Measurements from ENCODE around the gene SLC38A11. TPM values are rescaled to one million over a fixed set of nuclear protein-coding genes. Genes with fewer than 3 reads are reported as not detected.

SLC38A11 gene
- polyA plus RNA-seq, 1 experiment = 0.52 TPM

DNA sequence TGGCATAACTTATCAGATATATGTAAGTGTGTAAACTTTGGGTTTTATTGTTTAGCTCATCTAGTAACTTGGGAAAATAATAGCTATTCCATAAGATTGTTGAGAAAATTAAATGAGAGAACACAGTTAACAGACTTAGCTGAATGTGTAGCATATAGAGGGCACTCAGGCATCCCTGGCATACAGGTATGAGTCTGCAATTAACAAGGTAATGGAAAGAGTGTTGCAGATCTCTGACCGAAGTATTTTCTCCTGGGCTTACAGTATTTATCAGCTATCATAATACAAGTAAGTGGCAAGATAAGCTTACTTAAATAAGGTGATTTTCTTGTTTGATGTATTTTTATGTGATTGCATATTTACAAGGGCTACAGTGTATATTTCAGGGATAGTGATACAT lies 105.8 kb downstream of the SLC38A11 start:
- TF ChIP-seq, protein P1, sequence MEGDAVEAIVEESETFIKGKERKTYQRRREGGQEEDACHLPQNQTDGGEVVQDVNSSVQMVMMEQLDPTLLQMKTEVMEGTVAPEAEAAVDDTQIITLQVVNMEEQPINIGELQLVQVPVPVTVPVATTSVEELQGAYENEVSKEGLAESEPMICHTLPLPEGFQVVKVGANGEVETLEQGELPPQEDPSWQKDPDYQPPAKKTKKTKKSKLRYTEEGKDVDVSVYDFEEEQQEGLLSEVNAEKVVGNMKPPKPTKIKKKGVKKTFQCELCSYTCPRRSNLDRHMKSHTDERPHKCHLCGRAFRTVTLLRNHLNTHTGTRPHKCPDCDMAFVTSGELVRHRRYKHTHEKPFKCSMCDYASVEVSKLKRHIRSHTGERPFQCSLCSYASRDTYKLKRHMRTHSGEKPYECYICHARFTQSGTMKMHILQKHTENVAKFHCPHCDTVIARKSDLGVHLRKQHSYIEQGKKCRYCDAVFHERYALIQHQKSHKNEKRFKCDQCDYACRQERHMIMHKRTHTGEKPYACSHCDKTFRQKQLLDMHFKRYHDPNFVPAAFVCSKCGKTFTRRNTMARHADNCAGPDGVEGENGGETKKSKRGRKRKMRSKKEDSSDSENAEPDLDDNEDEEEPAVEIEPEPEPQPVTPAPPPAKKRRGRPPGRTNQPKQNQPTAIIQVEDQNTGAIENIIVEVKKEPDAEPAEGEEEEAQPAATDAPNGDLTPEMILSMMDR (IDR thresholded peaks at IDR 0.05; ENCODE audit: low read depth, low read length) = no peak
- CTCF ChIA-PET = interaction anchor here (0.6 kb wide), 1 partner anchor 47 kb away, joined by 3 read pairs; no protein-coding TSS in a partner anchor
- DNase-seq (ENCODE audit: low read depth, low spot score) = no peak
- H3K27ac ChIP-seq (ENCODE audit: low read depth, low read length) = no peak overlapping the region
- H3K9me3 ChIP-seq (ENCODE audit: control insufficient read depth, insufficient read depth, low read length) = no peaks in the 10 kb centered on the region
- no peak overlapping the region for H3K4me3 ChIP-seq (ENCODE audit: low read depth, low read length)
- peaks cover 4% of the 10 kb centered on the region for H3K27me3 ChIP-seq (ENCODE audit: control insufficient read depth, insufficient read depth, low read length)
- POLR2A ChIA-PET = no interaction called here

DNA sequence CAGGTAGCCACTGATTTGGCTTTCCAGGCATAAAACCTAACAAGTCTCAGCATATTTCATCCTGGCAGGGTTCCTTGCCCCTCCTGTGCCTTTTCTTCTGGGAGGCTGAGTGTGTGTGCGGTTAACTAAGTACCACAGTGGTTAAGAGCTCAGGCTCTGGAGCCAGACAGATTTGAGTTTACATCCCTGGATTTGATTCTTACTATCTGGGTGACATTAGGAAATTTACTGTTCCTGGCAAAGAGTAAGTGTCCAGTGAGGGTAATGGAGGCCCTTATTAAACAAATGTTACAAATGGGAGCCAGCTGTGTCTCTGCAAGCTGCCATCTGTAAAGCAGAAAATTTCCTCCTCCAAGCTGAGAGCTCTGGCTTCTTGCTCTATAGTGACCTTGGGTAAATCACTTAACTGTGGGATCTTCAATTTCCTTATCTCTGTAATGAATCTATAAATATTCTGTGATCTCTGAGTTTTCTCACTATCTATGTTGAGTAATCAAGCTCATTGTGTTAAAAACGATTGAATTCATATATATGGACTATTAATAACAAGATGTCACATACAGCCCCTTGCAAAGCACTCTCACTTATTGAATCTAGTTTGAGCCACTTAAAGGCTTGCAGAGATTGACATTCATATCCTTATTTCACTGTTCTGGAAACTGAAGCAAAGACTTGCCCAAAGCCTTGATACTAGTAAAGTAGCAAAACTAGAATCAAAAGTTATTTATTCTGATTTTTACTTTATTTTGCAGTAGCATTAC lies 107.2 kb downstream of the SLC38A11 start:
- TF ChIP-seq, protein P1 (IDR thresholded peaks at IDR 0.05; ENCODE audit: low read depth, low read length) = no peak
- H3K9me3 ChIP-seq (ENCODE audit: control insufficient read depth, insufficient read depth, low read length) = no peaks in the 10 kb centered on the region
- no peak overlapping the region for H3K4me3 ChIP-seq (ENCODE audit: low read depth, low read length)
- H3K27me3 ChIP-seq (ENCODE audit: control insufficient read depth, insufficient read depth, low read length) = peaks cover 4% of the 10 kb centered on the region
- ChIA-PET CTCF (interaction anchor here (0.8 to 0.9 kb wide), 2 partner anchors 13 to 288 kb away, joined by 3 read pairs; no protein-coding TSS in a partner anchor), POLR2A (no interaction called here)
- no peak for DNase-seq (ENCODE audit: low read depth, low spot score)
- no peak overlapping the region for H3K27ac ChIP-seq (ENCODE audit: low read depth, low read length)

DNA sequence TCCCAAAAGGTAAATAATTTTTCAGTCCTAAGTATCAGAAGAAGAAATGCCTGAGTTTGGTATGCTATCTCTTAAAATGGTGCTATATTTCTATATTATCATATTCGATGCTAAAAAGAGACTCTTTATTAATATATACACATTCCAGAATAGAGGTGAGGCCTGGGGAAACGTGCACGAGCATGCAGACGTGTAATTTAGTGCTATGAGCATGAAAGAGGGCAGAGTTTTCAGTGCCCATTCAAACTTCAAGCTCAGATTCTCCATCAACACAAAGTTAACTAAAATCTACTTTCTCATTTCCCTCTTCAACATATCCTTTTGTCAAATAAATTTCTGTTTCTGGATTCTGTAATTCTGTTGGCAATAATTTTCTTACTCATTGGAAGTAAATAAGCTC lies 108.0 kb downstream of the SLC38A11 start:
- POLR2A ChIA-PET = no interaction called here
- TF ChIP-seq, protein P1 (IDR thresholded peaks at IDR 0.05; ENCODE audit: low read depth, low read length) = no peak
- Histone ChIP-seq H3K9me3 (ENCODE audit: control insufficient read depth, insufficient read depth, low read length) (no peaks in the 10 kb centered on the region), H3K27me3 (ENCODE audit: control insufficient read depth, insufficient read depth, low read length) (peaks cover 4% of the 10 kb centered on the region), H3K4me3 (ENCODE audit: low read depth, low read length) (no peak overlapping the region), H3K27ac (ENCODE audit: low read depth, low read length) (no peak overlapping the region)
- CTCF ChIA-PET = interaction anchor here (0.8 to 0.9 kb wide), 2 partner anchors 14 to 287 kb away, joined by 3 read pairs; no protein-coding TSS in a partner anchor
- no peak for DNase-seq (ENCODE audit: low read depth, low spot score)

DNA sequence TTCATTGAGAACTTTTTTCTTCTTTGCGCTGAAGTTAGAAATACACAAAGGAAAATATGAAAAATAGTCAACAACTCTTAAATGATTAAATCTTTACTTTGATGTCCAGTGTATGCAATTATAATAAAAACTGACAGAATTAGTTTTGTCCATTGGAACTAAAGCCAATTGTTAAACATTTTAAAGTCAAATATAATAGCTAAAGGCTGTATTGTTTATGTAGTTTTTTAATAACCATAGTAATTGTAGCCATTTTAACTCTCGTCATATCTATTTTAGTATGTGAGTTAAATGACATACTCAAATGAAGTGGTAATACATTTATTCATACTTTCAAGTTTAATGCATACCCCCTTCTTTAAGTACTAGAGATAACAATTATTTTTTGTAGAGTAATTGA lies 109.0 kb downstream of the SLC38A11 start:
- POLR2A ChIA-PET = no interaction called here
- Histone ChIP-seq H3K27me3 (ENCODE audit: control insufficient read depth, insufficient read depth, low read length) (peaks cover 4% of the 10 kb centered on the region), H3K9me3 (ENCODE audit: control insufficient read depth, insufficient read depth, low read length) (no peaks in the 10 kb centered on the region), H3K27ac (ENCODE audit: low read depth, low read length) (no peak overlapping the region), H3K4me3 (ENCODE audit: low read depth, low read length) (no peak overlapping the region)
- CTCF ChIA-PET = no interaction called here
- no peak for DNase-seq (ENCODE audit: low read depth, low spot score)
- TF ChIP-seq, protein P1 (IDR thresholded peaks at IDR 0.05; ENCODE audit: low read depth, low read length) = no peak

Small RNA genes within 50 kb of the gene (small RNA-seq; reads per million reads assigned to genes)
- not detected for gene RNA5SP110 (ENCODE audit: insufficient read length, low read depth)
- gene RNA5SP111 (ENCODE audit: insufficient read length, low read depth) = not detected

Other genes with a start within 250 kb of the SLC38A11 start
- gene COBLL1, start 113.7 kb downstream of the SLC38A11 start, polyA plus RNA-seq (2011; rRNA removed) = 0.48 and 0.79 TPM in 2 replicates
- 0.11 and 0.17 TPM in 2 replicates for gene SCN3A, start 248.5 kb upstream of the SLC38A11 start, polyA plus RNA-seq (2011; rRNA removed)